ENCODE measurements around the gene HSD3B7.

Gene HSD3B7

DNA sequence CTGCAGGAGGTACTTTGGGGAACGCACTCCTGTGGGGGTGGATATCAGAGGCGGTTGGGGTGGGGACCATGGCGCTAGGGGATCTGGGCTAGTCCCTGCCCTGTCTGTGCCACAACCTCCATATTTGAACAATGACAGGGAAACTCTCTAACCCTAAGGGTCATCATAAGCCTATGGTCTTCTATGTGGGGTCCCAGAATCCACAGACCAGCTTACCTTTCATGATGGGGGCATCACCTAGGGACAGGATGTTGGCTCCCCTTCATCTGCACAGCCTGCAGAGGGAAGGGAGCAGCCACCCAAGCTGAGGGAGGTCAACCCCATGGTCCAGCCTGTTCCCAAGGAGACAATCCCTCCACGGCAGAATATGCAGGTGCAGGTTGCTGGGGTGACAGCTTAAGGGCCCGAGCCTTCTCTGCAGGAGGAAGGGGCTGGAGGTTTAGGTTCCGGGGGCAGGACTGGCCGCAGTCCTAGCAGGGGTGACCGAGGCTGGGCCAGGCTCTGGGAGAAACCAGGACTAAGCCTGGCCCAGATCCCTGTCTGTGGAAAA lies 34.4 kb upstream of the HSD3B7 start:
- H3K4me3 ChIP-seq (ENCODE audit: control insufficient read depth, low read depth, low read length): peak overlapping the region; percentile 75
- TF ChIP-seq, protein P1, sequence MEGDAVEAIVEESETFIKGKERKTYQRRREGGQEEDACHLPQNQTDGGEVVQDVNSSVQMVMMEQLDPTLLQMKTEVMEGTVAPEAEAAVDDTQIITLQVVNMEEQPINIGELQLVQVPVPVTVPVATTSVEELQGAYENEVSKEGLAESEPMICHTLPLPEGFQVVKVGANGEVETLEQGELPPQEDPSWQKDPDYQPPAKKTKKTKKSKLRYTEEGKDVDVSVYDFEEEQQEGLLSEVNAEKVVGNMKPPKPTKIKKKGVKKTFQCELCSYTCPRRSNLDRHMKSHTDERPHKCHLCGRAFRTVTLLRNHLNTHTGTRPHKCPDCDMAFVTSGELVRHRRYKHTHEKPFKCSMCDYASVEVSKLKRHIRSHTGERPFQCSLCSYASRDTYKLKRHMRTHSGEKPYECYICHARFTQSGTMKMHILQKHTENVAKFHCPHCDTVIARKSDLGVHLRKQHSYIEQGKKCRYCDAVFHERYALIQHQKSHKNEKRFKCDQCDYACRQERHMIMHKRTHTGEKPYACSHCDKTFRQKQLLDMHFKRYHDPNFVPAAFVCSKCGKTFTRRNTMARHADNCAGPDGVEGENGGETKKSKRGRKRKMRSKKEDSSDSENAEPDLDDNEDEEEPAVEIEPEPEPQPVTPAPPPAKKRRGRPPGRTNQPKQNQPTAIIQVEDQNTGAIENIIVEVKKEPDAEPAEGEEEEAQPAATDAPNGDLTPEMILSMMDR (conservative IDR thresholded peaks at IDR 0.05; ENCODE audit: control insufficient read depth, insufficient read depth, low read depth, low read length): no peak
- DNase-seq (ENCODE audit: low read depth): no peak

DNA sequence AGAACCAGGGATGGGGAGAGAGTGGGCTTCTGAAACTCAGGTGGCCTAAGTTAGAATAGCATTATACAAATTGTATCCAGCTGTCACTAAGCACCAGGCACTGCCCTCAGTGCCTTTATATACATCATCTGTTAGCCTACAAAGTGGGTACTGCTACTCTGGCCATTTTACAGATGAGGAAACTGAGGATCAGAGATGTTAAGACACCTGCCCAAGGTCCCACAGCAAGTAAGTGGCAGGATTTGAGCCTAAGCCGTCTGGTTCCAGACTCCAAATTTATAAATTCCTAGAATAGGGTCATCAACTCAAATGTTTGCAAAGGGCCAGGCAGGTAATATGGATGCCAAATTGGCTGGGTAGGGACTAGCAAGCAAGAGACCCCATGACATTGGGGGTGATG lies 33.8 kb upstream of the HSD3B7 start:
- DNase-seq (ENCODE audit: low read depth): no peak
- TF ChIP-seq, protein P1 (conservative IDR thresholded peaks at IDR 0.05; ENCODE audit: control insufficient read depth, insufficient read depth, low read depth, low read length): no peak
- H3K4me3 ChIP-seq (ENCODE audit: control insufficient read depth, low read depth, low read length): no peak overlapping the region

DNA sequence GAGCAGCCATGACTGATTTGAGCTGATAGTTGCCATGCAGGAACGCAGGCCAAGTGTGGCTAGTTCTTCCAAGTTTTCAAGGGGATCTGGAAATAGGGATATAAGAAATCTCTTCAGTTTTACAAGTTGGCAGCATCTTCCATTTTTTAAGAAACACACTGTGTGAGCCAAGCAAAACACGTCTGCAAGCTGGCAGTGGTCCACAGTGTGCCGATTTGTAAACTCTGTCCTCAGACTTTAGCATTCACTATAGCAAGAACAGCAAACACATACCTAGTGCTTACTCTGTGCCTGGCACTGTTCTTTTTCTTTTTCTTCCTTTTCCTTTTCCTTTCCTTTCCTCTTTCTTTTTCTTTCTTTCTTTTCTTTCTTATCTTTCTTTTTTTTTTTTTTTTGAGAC lies 33.3 kb upstream of the HSD3B7 start:
- H3K4me3 ChIP-seq (ENCODE audit: control insufficient read depth, low read depth, low read length): no peak overlapping the region
- TF ChIP-seq, protein P1 (conservative IDR thresholded peaks at IDR 0.05; ENCODE audit: control insufficient read depth, insufficient read depth, low read depth, low read length): no peak

GRCh38 chr16:30953111-30953510 lies 31.9 kb upstream of the HSD3B7 start:
- H3K4me3 ChIP-seq (ENCODE audit: control insufficient read depth, low read depth, low read length): no peak overlapping the region
- DNase-seq (ENCODE audit: low read depth): no peak
- TF ChIP-seq, protein P1 (conservative IDR thresholded peaks at IDR 0.05; ENCODE audit: control insufficient read depth, insufficient read depth, low read depth, low read length): no peak

More for the DNA sequence above, 33.3 kb upstream of the HSD3B7 start:
- DNase-seq (ENCODE audit: low read depth): peak; percentile 75

DNA sequence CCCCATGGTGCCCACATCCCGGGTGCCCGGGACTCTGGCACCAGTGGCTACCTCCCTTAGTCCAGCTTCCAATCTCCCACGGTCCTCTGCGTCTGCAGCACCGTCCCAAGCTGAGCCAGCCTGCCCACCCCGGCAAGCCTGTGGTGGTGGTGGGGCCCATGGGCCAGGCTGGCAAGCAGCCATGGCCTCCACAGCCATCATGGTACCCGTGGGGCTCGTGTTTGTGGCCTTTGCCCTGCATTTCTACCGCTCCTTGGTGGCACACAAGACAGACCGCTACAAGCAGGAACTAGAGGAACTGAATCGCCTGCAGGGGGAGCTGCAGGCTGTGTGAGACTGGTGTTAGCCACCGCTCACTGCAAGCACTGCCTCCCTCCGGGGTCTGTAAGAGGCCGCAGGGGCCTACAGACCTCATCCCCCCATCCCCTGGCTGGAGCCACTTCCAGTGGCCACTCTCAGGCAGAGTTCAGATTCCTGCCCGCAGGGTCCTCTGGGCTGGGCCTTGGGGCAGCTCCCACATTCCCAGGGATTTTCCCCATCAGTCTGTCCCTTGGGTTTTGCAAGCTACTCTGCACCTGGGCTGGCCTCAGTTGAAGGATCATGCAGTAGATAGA lies 31.4 kb upstream of the HSD3B7 start:
- no peak overlapping the region for H3K4me3 ChIP-seq (ENCODE audit: control insufficient read depth, low read depth, low read length)
- TF ChIP-seq, protein P1 (conservative IDR thresholded peaks at IDR 0.05; ENCODE audit: control insufficient read depth, insufficient read depth, low read depth, low read length): peak; percentile 77
- peak; percentile 80 for DNase-seq (ENCODE audit: low read depth)

DNA sequence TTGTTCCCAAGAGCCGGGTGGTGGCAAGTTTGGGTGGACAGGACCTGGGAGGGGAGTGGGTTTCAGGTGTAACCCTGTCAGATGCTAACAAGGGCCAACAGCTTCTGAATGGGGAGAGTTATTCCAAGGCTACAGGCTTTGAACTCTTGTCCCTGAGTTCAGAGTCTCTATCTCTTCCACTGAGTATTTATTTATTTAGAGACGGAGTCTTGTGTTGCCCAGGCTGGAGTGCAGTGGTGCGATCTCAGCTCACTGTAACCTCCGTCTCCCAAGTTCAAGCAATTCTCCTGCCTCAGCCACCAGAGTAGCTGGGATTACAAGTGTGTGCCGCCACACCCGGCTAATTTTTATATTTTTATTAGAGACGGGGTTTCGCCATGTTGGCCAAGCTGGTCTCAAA lies 30.0 kb upstream of the HSD3B7 start:
- H3K4me3 ChIP-seq (ENCODE audit: control insufficient read depth, low read depth, low read length): no peak overlapping the region
- TF ChIP-seq, protein P1 (conservative IDR thresholded peaks at IDR 0.05; ENCODE audit: control insufficient read depth, insufficient read depth, low read depth, low read length): no peak
- DNase-seq (ENCODE audit: low read depth): no peak

Data from fibroblast of mammary gland (primary cell).